ENCODE data around the gene KLRF2.

The KLRF2 gene

DNA sequence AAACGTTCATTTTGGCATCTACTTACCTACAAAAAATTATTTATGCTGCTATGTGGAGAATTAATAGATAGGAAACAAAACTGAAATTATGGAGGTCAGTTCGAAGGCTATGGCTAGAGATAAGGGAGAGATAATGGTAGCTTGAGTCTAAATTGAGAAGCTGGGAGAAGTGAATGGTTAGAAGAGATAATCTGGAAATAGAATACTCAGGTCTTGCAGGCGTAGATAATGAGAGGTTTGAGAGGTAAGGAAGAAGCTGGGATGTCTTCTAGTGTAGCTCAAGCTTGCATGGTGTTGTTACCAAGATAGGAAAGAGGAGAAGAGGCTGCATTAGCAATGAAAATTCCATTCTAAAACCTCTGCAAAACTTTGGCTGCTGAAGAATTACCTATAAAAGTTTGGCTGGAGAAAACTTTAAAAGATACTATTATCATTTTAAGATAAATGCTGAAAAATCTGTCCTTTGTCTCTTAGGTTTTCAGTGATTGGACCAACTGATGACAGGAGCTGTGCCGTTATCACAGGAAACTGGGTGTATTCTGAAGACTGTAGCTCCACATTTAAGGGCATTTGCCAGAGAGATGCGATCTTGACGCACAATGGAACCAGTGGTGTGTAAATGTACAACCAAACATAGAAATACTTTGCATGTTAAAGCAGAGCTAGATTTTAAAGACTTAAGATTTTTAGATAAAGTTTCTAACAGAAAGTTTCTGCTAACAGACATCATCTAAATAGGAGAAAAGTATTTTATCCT, 14.1 kb downstream of the KLRF2 start:
- Histone ChIP-seq H3K4me3 (ENCODE audit: low read length) (no peak overlapping the region), H3K4me1 (ENCODE audit: control insufficient read depth, insufficient read depth, low read length) (no peaks in the 10 kb centered on the region), H3K9me3 (replicated peaks; ENCODE audit: low read length) (no peaks in the 10 kb centered on the region), H3K27me3 (ENCODE audit: control insufficient read depth, insufficient read depth, low read length) (no peaks in the 10 kb centered on the region), H3K9ac (ENCODE audit: low read depth, low read length) (no peak overlapping the region), H3K4me2 (ENCODE audit: low read length) (no peak overlapping the region), H3K36me3 (ENCODE audit: insufficient read depth, low read length) (no peaks in the 10 kb centered on the region)

DNA sequence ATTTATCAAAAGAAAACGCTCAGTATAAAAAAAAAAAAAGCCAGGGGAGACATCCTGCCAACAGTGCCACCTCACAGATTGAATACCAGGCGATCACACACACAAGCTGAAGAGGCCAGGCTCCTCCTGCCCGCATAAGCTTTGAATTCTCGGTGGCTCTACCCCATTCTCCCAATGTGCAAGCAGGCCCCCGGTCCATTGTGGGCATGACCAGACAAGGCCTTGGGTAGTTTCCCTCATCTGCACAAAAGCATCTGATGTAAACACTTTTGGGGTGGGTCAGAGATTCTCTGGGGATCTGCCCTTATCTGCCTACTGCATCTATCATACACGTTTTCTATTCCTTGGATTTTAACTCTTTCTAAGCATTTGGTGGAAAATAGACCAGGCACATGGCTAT, 16.2 kb downstream of the KLRF2 start:
- Histone ChIP-seq H3K36me3 (ENCODE audit: insufficient read depth, low read length) (no peaks in the 10 kb centered on the region), H3K9ac (ENCODE audit: low read depth, low read length) (no peak overlapping the region), H3K9me3 (replicated peaks; ENCODE audit: low read length) (no peaks in the 10 kb centered on the region), H3K4me2 (ENCODE audit: low read length) (no peak overlapping the region), H3K4me3 (ENCODE audit: low read length) (no peak overlapping the region), H3K27me3 (ENCODE audit: control insufficient read depth, insufficient read depth, low read length) (no peaks in the 10 kb centered on the region), H3K4me1 (ENCODE audit: control insufficient read depth, insufficient read depth, low read length) (no peaks in the 10 kb centered on the region)

DNA sequence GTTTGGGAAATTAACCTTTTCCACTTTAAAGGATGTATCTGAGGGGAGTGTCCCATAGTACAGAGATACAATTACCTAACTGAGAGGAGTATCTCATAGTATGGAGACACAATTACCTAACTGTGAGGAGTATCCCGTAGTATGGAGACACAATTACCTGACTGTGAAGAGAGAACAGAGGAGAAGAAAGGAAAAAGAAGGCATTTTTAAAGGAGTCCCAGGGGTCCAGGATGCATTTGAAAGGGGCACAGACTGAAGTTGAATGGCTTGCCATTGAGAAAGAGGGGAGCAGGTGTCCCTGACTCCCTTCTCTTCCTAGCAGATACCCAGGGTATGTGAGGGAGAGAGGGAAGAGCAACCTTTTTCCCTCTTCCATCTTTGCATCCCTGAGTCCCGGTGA, 17.9 kb downstream of the KLRF2 start:
- no peaks in the 10 kb centered on the region for H3K4me1 ChIP-seq (ENCODE audit: control insufficient read depth, insufficient read depth, low read length)
- H3K9me3 ChIP-seq (replicated peaks; ENCODE audit: low read length) = no peaks in the 10 kb centered on the region
- no peak overlapping the region for H3K4me2 ChIP-seq (ENCODE audit: low read length)
- no peak overlapping the region for H3K4me3 ChIP-seq (ENCODE audit: low read length)
- no peaks in the 10 kb centered on the region for H3K27me3 ChIP-seq (ENCODE audit: control insufficient read depth, insufficient read depth, low read length)
- no peaks in the 10 kb centered on the region for H3K36me3 ChIP-seq (ENCODE audit: insufficient read depth, low read length)
- H3K9ac ChIP-seq (ENCODE audit: low read depth, low read length) = no peak overlapping the region

DNA sequence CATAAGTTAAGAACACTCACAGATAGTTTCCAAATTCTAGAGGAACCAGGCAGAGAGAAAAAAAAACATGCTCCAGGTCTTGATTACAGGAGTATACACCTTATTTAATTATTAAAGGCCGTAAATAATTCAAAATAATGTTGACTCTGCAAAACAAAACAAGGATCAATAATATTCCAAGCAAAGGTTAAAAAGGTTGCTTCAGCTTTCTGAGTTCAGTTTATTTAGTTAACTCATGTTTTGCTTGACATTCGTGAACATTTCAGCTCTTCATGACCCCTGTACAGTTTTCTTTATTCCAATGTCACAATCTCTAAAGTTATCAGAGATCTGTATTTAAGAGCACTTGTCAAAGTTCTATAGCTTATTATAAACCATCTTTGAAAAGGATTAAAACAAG, 19.6 kb downstream of the KLRF2 start:
- H3K36me3 ChIP-seq (ENCODE audit: insufficient read depth, low read length) = no peaks in the 10 kb centered on the region
- no peak overlapping the region for H3K4me2 ChIP-seq (ENCODE audit: low read length)
- H3K4me3 ChIP-seq (ENCODE audit: low read length) = no peak overlapping the region
- H3K9ac ChIP-seq (ENCODE audit: low read depth, low read length) = no peak overlapping the region
- H3K4me1 ChIP-seq (ENCODE audit: control insufficient read depth, insufficient read depth, low read length) = no peaks in the 10 kb centered on the region
- no peaks in the 10 kb centered on the region for H3K27me3 ChIP-seq (ENCODE audit: control insufficient read depth, insufficient read depth, low read length)
- no peaks in the 10 kb centered on the region for H3K9me3 ChIP-seq (replicated peaks; ENCODE audit: low read length)

DNA sequence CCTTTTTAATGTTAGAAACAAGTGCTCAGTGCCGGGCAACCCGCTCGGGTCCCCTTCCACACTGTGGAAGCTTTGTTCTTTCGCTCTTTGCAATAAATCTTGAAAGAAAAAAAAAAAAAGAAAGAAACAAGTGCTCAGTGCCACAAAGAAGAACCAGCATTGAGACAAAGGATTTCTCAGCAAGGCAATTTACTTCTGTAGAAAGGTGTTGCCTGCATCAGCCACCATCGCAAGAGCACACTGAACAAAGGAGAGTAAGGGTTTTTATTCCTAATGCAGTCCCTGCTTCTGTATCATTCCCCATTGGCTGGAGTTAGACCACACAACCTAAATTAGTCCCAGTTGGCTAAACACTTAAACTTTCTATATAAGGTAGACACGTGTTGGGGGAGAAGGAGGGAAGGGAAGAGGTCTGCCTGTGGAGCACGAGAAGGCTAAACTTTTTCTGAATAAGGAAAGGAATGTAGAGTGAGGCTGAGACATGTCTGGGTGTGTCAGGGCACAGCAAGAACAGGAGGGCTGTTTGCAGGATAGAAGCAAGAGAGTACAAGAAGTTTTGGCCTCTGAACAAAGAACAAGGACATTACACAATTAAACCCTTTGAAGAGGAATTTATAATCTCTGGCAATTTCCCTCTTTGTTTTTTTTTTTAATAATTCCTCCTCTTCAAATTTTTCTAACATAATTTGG, 21.4 kb downstream of the KLRF2 start:
- no peaks in the 10 kb centered on the region for H3K4me1 ChIP-seq (ENCODE audit: control insufficient read depth, insufficient read depth, low read length)
- H3K9ac ChIP-seq (ENCODE audit: low read depth, low read length) = no peak overlapping the region
- no peak overlapping the region for H3K4me2 ChIP-seq (ENCODE audit: low read length)
- no peaks in the 10 kb centered on the region for H3K27me3 ChIP-seq (ENCODE audit: control insufficient read depth, insufficient read depth, low read length)
- no peaks in the 10 kb centered on the region for H3K36me3 ChIP-seq (ENCODE audit: insufficient read depth, low read length)
- H3K9me3 ChIP-seq (replicated peaks; ENCODE audit: low read length) = no peaks in the 10 kb centered on the region
- H3K4me3 ChIP-seq (ENCODE audit: low read length) = no peak overlapping the region

DNA sequence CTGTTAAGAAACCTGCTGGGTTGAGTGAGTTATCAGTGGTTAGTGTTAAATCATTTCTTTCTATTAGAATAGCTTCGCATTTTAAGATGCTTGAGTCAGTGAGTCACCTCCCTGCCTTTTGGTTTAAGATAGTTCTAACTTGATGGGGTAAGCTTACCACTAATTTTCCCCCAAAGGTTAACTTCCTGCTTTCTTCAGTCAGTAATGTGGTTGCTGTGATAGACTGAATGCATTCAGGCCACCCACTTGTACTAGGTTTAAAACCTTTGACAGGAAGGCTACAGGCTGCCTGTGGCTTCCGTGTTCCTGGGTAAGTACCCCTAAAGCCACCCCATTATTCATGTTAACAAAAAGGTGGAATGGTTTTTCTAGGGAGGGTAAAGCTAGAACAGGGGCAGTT, 25.6 kb downstream of the KLRF2 start:
- Histone ChIP-seq H3K4me3 (ENCODE audit: low read length) (no peak overlapping the region), H3K4me2 (ENCODE audit: low read length) (no peak overlapping the region), H3K9me3 (replicated peaks; ENCODE audit: low read length) (peaks cover 10% of the 10 kb centered on the region), H3K9ac (ENCODE audit: low read depth, low read length) (no peak overlapping the region), H3K36me3 (ENCODE audit: insufficient read depth, low read length) (no peaks in the 10 kb centered on the region), H3K4me1 (ENCODE audit: control insufficient read depth, insufficient read depth, low read length) (no peaks in the 10 kb centered on the region), H3K27me3 (ENCODE audit: control insufficient read depth, insufficient read depth, low read length) (no peaks in the 10 kb centered on the region)

DNA sequence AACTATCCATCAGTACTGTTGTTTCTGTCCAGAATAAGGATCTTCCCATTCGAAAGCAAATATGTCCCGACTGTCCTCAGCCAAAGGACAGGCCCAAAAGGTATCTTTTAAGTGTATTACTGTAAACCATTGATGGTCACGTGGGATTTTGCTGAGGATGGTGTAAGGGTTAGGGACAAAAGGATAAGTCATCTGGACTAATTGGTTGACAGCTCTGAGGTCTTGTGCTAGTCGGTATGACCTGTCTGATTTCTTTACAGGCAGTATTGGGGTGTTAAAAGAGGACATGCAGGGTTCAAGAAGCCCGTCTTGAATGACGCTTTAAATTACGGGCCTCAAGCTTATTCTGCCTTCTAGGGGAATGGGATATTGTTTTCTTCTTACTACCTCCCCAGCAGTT, 26.5 kb downstream of the KLRF2 start:
- Histone ChIP-seq H3K27me3 (ENCODE audit: control insufficient read depth, insufficient read depth, low read length) (no peaks in the 10 kb centered on the region), H3K4me2 (ENCODE audit: low read length) (no peak overlapping the region), H3K9ac (ENCODE audit: low read depth, low read length) (no peak overlapping the region), H3K4me3 (ENCODE audit: low read length) (no peak overlapping the region), H3K36me3 (ENCODE audit: insufficient read depth, low read length) (no peaks in the 10 kb centered on the region), H3K9me3 (replicated peaks; ENCODE audit: low read length) (peaks cover 10% of the 10 kb centered on the region), H3K4me1 (ENCODE audit: control insufficient read depth, insufficient read depth, low read length) (no peaks in the 10 kb centered on the region)

DNA sequence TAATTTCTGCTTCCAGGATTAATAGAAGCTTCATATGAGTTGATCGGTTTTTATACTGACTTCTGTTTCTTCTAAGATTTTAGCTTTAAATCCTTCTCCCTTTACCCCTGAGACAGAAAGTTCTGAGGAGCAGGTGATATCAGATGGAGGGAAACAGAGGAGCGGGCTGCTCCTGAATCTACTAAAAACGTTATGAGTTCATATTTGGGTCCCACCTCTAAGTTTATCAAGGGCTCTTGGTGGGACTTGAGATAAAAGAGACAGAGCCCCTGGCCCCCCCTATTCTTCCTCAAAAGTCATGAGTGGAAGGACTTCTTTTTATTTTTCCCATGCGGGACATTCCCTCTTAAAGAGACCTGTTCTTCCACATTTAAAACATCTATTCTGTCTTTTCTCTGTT, 27.1 kb downstream of the KLRF2 start:
- Histone ChIP-seq H3K36me3 (ENCODE audit: insufficient read depth, low read length) (no peaks in the 10 kb centered on the region), H3K27me3 (ENCODE audit: control insufficient read depth, insufficient read depth, low read length) (no peaks in the 10 kb centered on the region), H3K9me3 (replicated peaks; ENCODE audit: low read length) (peaks cover 10% of the 10 kb centered on the region), H3K4me2 (ENCODE audit: low read length) (no peak overlapping the region), H3K4me3 (ENCODE audit: low read length) (no peak overlapping the region), H3K4me1 (ENCODE audit: control insufficient read depth, insufficient read depth, low read length) (no peaks in the 10 kb centered on the region), H3K9ac (ENCODE audit: low read depth, low read length) (no peak overlapping the region)

DNA sequence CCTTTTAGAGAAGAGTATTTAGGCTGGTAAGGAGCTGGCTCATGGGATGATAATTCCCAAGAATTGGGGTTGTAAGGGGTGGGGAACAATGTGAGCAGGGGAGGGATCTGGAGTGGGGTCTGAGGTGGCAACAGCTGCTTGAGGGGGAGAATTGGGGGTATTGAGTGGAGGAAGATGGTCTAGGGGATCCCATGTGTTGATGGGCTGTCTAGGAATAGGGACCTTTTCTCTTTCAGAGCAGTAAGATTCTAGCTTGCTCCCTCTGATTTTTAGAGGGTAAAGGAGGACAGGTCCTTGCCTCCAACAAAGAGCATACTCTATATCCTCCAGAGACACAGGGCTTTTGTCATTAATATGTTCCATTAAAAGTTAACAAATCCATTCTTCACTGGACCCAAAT, 28.4 kb downstream of the KLRF2 start:
- H3K36me3 ChIP-seq (ENCODE audit: insufficient read depth, low read length) = no peaks in the 10 kb centered on the region
- no peak overlapping the region for H3K4me2 ChIP-seq (ENCODE audit: low read length)
- no peaks in the 10 kb centered on the region for H3K27me3 ChIP-seq (ENCODE audit: control insufficient read depth, insufficient read depth, low read length)
- H3K4me3 ChIP-seq (ENCODE audit: low read length) = no peak overlapping the region
- H3K9me3 ChIP-seq (replicated peaks; ENCODE audit: low read length) = peaks cover 10% of the 10 kb centered on the region
- H3K4me1 ChIP-seq (ENCODE audit: control insufficient read depth, insufficient read depth, low read length) = no peaks in the 10 kb centered on the region
- H3K9ac ChIP-seq (ENCODE audit: low read depth, low read length) = no peak overlapping the region

DNA sequence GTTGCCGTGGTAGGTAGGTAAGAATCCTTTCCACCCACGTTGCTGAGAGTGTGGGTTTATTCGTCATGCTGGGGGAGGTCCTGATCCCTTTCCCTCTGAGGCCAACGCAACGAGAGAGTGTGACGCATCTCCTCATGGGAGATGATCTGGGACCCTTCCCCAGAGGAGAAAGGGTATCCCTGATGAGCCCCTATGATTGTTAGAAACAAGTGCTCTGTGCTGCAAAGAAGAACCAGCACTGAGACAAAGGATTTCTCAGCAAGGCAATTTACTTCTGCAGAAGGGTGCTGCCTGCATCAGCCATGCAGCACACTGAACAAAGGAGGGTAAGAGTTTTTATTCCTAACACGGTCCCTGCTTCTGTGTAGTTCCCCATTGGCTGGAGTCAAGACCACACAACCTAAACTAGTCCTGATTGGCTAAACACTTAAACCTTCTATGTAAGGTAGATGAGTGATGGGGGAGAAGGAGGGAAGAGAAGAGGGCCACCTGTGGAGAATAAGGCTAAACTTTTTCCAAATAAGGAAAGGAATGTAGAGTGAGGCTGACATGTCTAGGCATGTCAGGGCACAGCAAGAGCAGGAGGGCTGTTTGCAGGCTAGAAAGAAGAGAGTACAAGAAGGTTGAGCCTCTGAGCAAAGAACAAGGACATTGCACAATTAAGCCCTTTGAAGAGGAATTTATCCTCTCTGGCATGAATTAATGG, 29.6 kb downstream of the KLRF2 start:
- Histone ChIP-seq H3K9me3 (replicated peaks; ENCODE audit: low read length) (peaks cover 10% of the 10 kb centered on the region), H3K27me3 (ENCODE audit: control insufficient read depth, insufficient read depth, low read length) (no peaks in the 10 kb centered on the region), H3K9ac (ENCODE audit: low read depth, low read length) (no peak overlapping the region), H3K4me2 (ENCODE audit: low read length) (no peak overlapping the region), H3K4me3 (ENCODE audit: low read length) (no peak overlapping the region), H3K36me3 (ENCODE audit: insufficient read depth, low read length) (no peaks in the 10 kb centered on the region), H3K4me1 (ENCODE audit: control insufficient read depth, insufficient read depth, low read length) (no peaks in the 10 kb centered on the region)

DNA sequence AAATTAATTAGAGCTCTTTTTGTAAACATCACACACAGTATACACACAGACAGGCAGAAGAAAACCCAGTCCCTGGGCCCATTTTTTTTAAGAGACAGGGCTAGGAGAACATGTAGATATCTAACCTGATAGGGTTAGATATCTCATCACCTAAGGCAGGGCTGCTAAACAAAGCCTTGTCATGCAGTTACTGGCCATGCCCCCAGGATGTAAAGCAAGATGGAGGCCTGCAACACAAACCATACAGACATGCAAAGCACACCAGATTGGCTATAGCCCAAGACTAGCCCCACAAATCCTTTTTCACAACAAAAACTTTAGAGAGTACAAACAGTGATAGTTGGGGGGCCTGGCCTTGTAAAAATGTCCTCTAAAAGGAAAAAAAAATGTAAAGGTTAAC, 30.4 kb downstream of the KLRF2 start:
- H3K4me3 ChIP-seq (ENCODE audit: low read length) = no peak overlapping the region
- H3K9me3 ChIP-seq (replicated peaks; ENCODE audit: low read length) = peaks cover 10% of the 10 kb centered on the region
- no peaks in the 10 kb centered on the region for H3K36me3 ChIP-seq (ENCODE audit: insufficient read depth, low read length)
- H3K9ac ChIP-seq (ENCODE audit: low read depth, low read length) = no peak overlapping the region
- no peak overlapping the region for H3K4me2 ChIP-seq (ENCODE audit: low read length)
- no peaks in the 10 kb centered on the region for H3K4me1 ChIP-seq (ENCODE audit: control insufficient read depth, insufficient read depth, low read length)
- H3K27me3 ChIP-seq (ENCODE audit: control insufficient read depth, insufficient read depth, low read length) = peaks cover 3% of the 10 kb centered on the region
